HG03108 (cell line): ENCODE measurements around the gene MUC5B.

ENCODE experiments used
- ATAC-seq: cut with Tn5 transposase; IDR thresholded peaks from one replicate; pipeline ENCODE4 v1.9.1; 2021; ENCODE audit warnings: moderate library complexity; ENCODE audit not compliant: unreplicated experiment

MUC5B gene

GRCh38 chr11:1296287-1296686 is 73.4 kb downstream of the MUC5B start:
- ATAC-seq: no peak

DNA sequence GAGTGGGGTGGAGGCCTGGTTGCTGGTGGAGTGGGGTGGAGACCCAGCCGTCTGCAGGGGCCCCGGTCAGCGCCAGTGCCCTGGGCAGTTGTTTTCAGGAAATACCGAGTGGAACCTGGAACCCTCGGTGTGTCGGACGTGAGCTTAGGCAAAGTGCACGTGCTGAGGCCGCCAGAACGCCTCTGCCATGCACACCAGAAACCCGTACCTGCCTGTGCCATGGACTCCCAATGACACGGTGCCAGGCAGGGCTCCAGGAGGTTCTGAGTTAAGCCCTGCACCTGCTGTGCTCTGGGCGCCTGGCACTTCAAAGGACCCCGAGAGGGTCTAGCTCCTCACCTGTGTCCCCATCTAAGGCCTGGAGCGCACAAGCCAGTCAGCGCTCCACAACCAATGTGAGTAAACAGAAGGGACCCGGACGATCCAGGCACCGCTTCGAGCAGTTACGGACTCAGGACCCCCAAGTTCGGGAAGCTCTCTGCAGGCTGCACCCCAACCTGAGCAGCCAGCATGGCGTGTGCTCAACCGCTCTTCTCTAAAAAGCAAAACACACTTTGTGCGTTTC is 74.2 kb downstream of the MUC5B start:
- ATAC-seq: no peak

DNA sequence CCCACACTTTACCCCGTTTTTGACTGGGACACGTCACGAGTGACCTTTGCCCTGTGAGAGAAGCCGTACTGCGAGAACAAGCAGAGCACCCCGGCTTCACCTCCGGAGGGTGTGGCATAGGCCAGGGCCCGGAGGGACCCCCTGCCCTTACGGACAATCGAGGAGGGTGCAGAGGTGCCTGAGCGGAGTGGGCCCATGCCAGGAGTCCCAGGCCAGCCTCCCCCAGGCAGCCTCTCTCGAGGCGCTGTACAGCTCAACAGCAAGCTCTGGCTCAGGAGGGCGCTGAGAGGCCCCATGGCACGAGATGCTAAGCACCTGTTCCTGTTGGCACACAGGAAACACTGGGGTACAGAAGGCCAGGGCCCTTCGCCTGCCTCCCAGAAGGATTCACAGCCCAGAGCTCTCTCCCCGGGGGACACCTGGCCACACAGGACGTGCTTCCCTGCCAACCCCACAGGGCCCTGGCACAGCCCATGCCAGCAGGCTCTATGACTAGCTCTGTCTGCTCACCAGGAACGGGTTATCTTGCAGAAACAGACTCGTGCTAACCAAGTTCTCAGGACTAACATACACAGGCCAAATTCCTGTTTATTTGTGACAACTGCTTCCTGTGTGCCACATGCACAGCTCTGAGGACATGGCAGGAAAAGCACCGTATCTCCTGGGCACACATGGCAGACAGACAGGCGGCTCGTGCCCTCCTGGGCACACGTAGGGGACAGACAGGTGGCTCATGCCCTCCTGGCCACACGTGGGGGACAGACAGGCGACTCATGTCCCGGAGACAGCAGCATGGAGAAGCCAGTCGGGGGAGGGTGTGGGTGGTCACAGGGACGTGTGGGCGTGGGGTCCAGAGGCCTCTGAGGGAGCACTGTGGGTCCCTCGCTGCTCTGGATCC is 75.0 kb downstream of the MUC5B start:
- no peak for ATAC-seq

DNA sequence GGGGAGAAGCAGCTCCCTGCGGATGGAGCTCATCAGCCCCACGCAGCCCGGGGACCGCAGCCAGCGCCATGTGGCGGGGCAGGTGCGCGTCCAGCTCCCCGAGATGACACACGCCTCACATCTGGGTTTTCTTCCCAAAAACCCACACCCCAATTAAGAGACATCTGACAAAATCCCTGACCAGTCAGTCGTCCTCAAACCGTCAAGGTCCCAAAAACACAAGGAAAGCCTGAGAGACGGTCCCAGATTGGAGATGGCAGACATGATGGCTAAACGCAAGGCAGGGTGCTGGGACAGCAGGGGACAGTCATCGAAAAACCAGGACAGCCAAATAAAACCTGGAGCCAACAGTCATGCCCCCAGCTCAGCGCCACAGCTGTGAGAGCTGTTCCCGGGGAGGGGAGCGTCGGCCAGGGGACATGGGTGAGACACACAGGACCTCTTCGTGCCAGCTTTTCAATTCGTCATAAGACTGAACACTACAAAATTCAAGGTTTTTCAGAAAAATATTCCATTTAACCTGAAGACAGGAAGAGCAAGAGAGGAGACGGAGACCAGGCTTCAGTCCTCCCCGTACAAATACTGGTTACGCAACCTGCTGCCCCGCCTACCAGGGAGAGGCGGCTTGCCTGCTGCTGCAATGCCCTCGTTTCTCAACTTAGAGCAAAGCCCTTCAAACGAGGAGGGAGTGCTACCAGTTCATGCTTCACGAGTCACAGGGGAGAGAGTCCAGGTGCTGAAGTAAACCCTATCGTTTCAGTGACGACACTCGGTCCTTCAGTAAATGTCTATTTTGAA is 76.0 kb downstream of the MUC5B start:
- ATAC-seq: no peak

DNA sequence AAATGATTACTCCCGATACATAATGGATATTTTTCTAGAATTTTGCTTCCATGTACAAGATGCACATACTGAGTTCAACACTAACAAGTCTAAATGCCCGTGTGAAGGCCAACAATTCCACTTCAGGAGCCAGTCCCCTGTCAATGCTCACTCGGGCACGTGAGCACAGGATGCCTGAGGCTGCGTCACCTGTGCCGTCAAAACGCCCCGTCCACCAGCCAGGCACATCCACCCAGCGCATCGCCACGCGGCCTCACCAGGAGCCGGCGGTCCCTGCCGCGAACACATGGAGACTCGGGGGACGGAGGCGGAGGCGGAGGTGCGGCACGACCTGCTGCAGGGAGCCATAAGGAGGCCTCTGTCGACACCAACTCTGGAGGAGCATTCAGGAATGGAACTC is 76.8 kb downstream of the MUC5B start:
- ATAC-seq: no peak

DNA sequence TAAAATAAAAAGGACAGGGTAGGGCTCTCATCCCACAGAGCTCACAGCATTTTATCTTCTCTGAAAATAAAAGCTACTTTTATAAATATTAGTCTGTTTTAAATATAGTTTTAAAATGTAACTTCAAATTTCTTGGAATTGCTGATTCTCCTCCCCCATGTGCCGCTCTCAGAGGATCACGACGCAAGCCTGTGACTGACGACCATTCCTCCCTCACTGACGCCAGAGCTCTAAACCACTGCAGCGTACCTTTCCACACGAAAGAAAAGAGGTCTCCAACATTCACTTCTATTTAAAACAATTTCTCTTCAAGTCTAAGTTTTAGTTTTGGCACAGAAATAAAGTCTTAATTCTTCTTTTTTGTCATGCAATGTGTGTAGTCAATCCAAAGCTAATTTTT is 77.3 kb downstream of the MUC5B start:
- ATAC-seq: no peak

DNA sequence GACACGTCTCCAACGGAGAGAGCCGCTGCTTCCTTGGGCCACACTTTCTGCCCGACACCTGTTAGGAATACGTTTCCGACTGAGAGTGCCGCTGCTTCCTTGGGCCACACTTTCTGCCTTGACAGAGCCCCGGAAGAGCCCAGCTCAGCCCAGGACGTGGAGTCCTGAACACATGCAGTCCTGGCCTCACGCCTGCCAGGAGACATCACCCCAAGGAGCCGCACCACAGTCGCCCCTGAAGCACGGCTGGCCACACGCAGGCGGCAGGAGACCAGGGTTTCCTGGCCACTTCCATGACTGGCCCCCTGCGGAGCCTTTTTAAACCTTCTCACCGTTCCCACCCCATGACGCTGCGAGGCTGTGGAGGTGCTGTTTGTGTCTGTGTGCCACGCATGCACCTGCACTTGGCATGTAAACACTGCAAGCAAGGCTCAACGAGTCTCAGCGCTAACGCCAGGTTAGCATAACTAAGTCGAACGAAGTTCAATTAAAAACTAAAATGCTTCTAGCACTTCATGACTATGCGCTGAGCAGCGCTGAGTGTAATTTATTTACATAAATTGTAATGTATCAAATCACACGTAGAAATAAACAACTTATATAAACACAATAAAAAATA is 77.8 kb downstream of the MUC5B start:
- no peak for ATAC-seq

- no peak for ATAC-seq
Observed at GRCh38 chr11:1301220-1302000, 78.5 kb downstream of the MUC5B start.

- no peak for ATAC-seq
Observed at GRCh38 chr11:1302041-1302460, 79.2 kb downstream of the MUC5B start.

- no peak for ATAC-seq
Observed at GRCh38 chr11:1302461-1303125, 79.7 kb downstream of the MUC5B start.

DNA sequence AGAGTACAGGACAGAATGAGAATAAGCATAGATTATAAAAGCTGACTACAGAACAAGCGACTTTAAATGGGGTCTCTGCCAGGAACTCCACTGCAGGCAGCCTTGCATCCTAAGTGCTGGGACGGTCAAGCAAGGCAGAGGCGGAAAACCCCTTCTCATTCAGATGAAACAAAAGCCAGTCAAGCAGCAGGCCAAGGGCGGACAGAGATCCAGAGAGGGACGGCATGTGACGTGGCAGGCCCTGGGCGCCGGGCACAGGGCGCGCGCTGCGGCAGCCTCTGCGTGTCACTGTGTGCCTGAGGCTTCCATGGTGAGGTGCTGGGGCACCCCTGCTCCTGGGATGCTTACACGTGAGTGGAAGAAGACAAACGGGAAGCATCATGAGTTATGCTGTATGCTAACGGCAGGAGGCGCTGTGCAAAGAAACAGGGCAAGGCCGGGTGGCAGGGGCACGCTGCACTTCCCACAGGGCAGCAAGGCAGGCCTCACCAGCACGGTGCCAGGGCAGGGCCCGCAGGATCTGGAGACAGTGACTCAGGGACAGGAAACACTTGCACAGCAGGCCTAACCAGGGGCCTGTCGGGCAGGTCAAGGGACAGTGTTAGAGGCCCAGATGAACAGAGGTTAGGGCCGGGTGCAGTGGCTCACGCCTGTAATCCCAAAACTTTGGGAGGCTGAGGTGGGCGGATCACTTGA is 80.4 kb downstream of the MUC5B start:
- ATAC-seq: no peak

DNA sequence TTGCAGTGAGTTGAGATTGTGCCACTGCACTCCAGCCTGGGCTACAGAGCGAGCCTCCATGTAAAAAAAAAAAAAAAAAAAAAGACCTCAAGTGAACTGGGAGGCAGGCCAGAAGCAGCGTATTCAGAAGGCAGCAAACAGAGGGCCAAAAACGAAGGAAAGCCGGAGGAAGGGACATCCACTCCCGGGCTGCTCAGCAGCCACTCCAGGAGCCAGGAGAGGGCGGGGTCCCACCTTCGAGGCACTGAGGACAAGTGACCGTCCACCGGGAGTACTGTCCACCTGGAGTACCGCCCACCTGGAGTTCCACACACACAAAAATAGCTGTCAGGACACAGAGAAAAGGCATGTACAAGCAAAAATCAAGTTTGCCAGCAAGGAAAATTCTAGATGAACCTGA is 81.1 kb downstream of the MUC5B start:
- no peak for ATAC-seq

- no peak for ATAC-seq
Observed at GRCh38 chr11:1304380-1304779, 81.5 kb downstream of the MUC5B start.

DNA sequence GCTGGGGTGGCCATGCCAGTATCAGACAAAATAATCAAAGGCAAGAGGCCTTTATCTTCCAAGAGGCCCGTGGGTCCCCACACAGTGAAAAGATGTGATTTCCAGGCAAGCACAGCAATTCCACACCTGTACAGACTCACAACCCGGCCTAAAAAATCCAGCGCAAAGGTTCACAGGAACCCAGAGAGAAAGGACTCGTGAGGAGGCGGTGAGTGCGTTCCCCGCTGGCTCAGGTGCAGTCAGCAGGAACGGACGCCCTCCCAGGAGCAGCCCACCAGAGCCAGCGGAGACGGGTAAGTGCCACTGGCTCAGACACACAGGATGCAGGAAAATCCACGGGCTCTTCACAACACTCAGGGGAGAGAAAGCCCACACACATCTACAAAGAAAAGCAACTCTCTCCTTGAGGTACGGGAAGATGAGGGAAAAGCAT is 82.2 kb downstream of the MUC5B start:
- ATAC-seq: no peak

- no peak for ATAC-seq
Observed at GRCh38 chr11:1305501-1306056, 82.7 kb downstream of the MUC5B start.

- no peak for ATAC-seq
Observed at GRCh38 chr11:1306186-1307162, 83.6 kb downstream of the MUC5B start.

DNA sequence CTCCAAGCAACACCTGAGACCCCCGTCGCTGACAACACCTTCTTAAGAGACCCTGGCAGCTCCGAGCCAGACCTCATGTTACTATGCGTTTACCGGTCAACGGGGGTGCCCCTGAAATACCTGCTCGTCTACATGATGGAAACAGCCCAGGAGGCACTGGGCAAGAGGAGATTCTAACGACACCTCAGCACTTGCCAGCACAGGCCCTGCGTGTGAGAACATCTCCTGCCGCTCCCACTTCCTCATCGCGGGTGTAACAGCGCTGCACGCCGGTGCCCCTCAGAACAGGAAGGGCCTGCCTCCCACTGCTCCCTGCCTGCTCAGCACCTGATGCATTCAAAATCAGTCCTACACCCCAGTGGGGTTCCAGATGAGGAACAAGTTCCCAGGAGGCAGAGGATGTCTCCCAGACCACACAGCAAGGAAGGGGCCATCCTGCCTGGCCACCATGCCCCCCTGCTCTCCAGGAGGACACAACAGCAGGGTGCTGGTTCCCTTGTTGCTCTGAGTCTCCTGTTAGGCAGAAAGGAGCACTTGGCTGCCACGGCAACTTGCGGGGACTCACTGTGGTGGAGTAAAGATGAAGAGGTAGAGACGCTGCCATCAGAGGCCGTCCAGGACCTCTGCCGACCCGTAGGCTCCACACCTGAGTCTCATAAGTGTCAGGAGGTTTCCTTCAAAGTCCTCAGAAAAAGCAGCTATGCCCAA is 84.5 kb downstream of the MUC5B start:
- no peak for ATAC-seq
